GM12892 (cell line): ENCODE results near the gene ACOX2.

Experiments used
- POLR2A ChIP-seq: IDR thresholded peaks from 2 replicates; pipeline ENCODE4 v1.6.1; 2011; ENCODE audit warnings: low read depth, low read length, control low read depth
- POLR2AphosphoS5 ChIP-seq: IDR thresholded peaks from 2 replicates; pipeline ENCODE4 v1.6.1; 2011; ENCODE audit warnings: low read depth, low read length, control low read depth

DNA sequence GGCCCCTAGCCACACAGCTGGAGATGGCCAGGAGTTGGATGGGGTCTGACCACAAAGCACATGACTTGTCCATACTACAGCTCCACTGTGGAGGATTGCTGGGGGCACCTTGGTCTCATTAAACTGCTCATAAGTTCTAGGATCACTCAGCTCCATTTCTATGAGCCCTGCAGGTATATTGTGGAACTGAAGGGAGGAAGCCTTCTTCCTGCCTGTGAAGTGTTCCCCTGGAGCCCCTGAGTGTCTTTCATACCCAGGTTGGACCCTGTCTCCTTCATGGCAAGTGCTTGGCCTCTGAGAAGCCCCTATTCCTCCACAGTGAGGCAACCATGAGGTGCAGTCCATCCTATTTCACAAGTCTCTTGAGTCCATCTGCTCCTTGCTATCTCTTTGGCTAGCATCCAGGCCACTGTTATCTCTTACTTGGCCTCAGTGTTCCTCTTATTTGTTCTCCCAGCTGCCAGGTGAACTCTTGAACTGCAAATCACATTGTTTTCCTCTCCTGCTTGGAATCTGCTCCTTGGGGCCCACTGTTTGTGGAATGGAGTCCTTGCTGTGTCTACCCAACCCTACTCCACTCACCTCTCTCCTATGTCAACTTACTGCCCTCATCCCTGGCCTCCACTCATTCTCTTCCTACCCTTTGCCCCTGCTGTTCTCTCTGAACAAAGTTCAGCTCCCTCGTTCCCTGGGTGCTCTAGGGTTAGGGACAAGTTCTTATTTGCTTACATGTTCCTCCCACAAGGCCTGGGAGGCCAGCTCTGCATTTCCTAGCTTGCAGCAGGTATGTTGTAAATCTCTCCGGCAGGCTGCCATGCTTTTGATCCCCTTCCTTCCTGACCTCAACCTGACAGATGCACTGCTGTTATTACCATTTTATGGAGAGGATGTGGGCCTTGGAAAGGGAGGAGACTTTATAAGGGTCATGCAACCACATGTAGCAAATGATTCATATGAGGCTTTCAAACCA, 1.2 kb downstream of the ACOX2 start:
- no peak for TF ChIP-seq POLR2A
- TF ChIP-seq POLR2AphosphoS5, result no peak
